Neural cell (in vitro differentiated cells): Measurements from ENCODE around the gene JMJD6. TPM values are rescaled to one million over a fixed set of nuclear protein-coding genes. Genes with fewer than 3 reads are reported as not detected.
A peak's percentile ranks its signal among the peaks of the same experiment; 100 is the strongest.

Experiments used
- H2AFZ ChIP-seq: fragments of 200-600, 300-800 bp; sonication (generic), shearing (Covaris generic); 2 replicates; pipeline ENCODE4 v1.6.0; 2014; ENCODE audit warnings: low read depth, mild to moderate bottlenecking, antibody characterized with exemption, low read length, moderate library complexity
- H3F3A ChIP-seq: fragments of 200-600 bp; shearing (Covaris generic); 2 replicates; pipeline ENCODE4 v1.6.1; 2016; ENCODE audit warnings: mild to moderate bottlenecking, moderate library complexity, mixed read lengths, antibody characterized with exemption, low read length; ENCODE audit not compliant: insufficient read depth, poor library complexity, severe bottlenecking
- H3K27ac ChIP-seq: fragments of 200-600, 300-800 bp; sonication (generic), shearing (Covaris generic); 2 replicates; pipeline ENCODE4 v1.5.1; 2014; ENCODE audit warnings: mild to moderate bottlenecking, low read length, moderate library complexity
- H3K27me3 ChIP-seq: fragments of 300-800, 200-600 bp; sonication (generic), shearing (Covaris generic); 2 replicates; pipeline ENCODE4 v1.6.0; 2014; ENCODE audit warnings: mild to moderate bottlenecking, low read depth, low read length, moderate library complexity; ENCODE audit not compliant: insufficient read depth
- H3K36me3 ChIP-seq: fragments of 300-800, 200-600 bp; sonication (generic), shearing (Covaris generic); 2 replicates; pipeline ENCODE4 v1.5.1; 2014; ENCODE audit warnings: mild to moderate bottlenecking, antibody characterized with exemption, low read length, moderate library complexity; ENCODE audit not compliant: insufficient read depth
- H3K4me2 ChIP-seq: fragments of 300-800, 200-600 bp; sonication (generic), shearing (Covaris generic); 2 replicates; pipeline ENCODE4 v1.6.0; 2014; ENCODE audit warnings: mild to moderate bottlenecking, low read length
- H3K4me3 ChIP-seq: fragments of 300-800, 200-600 bp; sonication (generic), shearing (Covaris generic); 2 replicates; pipeline ENCODE4 v1.5.1; 2014; ENCODE audit warnings: mild to moderate bottlenecking, low read length, moderate library complexity
- H3K79me2 ChIP-seq: fragments of 200-600 bp; shearing (Covaris generic); replicated peaks from 2 replicates; pipeline ENCODE4 v1.6.0; 2014; ENCODE audit warnings: mild to moderate bottlenecking, low read length, moderate library complexity; ENCODE audit not compliant: insufficient read depth
- H3K9ac ChIP-seq: fragments of 300-800, 200-600 bp; sonication (generic), shearing (Covaris generic); 2 replicates; pipeline ENCODE4 v1.6.1; 2016; ENCODE audit warnings: mild to moderate bottlenecking, low read length, mixed read lengths
- H3K9me2 ChIP-seq: fragments of 200-600 bp; shearing (Covaris generic); 2 replicates; pipeline ENCODE4 v1.6.1; 2016; ENCODE audit warnings: mild to moderate bottlenecking, low read length, mixed read lengths; ENCODE audit not compliant: insufficient read depth
- H3K9me3 ChIP-seq: fragments of 200-600, 300-800 bp; sonication (generic), shearing (Covaris generic); 2 replicates; pipeline ENCODE4 v1.6.1; 2016; ENCODE audit warnings: mild to moderate bottlenecking, mixed run types, low read length, moderate library complexity, mixed read lengths
- H4K20me1 ChIP-seq: fragments of 200-600 bp; shearing (Covaris generic); 2 replicates; pipeline ENCODE4 v1.6.1; 2016; ENCODE audit warnings: mild to moderate bottlenecking, mixed run types; ENCODE audit not compliant: insufficient read depth
- EP300 ChIP-seq: fragments of 450-650 bp; conservative IDR thresholded peaks from 2 replicates; pipeline ENCODE4 v1.6.1; 2014; ENCODE audit warnings: antibody characterized with exemption, mild to moderate bottlenecking, moderate library complexity; ENCODE audit not compliant: poor library complexity, severe bottlenecking
- EZH2 ChIP-seq: fragments of 200-600, 300-800 bp; shearing (Covaris generic), sonication (generic); IDR thresholded peaks from 2 replicates; pipeline ENCODE4 v1.6.1; 2014; ENCODE audit warnings: antibody characterized with exemption, low read length, borderline replicate concordance, mild to moderate bottlenecking; ENCODE audit not compliant: insufficient read depth, poor library complexity, severe bottlenecking
- MXI1 ChIP-seq: fragments of 450-650 bp; conservative IDR thresholded peaks from 2 replicates; pipeline ENCODE4 v1.6.1; 2014; ENCODE audit warnings: antibody characterized with exemption, mild to moderate bottlenecking; ENCODE audit not compliant: poor library complexity, severe bottlenecking
- POLR2AphosphoS5 ChIP-seq: IDR thresholded peaks from 2 replicates; pipeline ENCODE4 v1.6.1; 2012
- RAD21 ChIP-seq: fragments of 450-650 bp; conservative IDR thresholded peaks from 2 replicates; pipeline ENCODE4 v1.6.1; 2014; ENCODE audit warnings: antibody characterized with exemption, mild to moderate bottlenecking, moderate library complexity
- SMC3 ChIP-seq: fragments of 450-650 bp; conservative IDR thresholded peaks from 2 replicates; pipeline ENCODE4 v1.6.1; 2014; ENCODE audit warnings: antibody characterized with exemption, mild to moderate bottlenecking, moderate library complexity; ENCODE audit not compliant: poor library complexity
- TAF1 ChIP-seq: IDR thresholded peaks from 2 replicates; pipeline ENCODE4 v1.6.1; 2012; ENCODE audit warnings: low read depth
- polyA plus RNA-seq: library from polyadenylated mRNA; depleted of rRNA; stranded (reverse); fragments of >200 nt; gene quantifications from 2 replicates; pipeline ENCODE4 v1.2.3, GENCODE V29; 2014
- TF ChIP-seq, protein P1 (sequence below): fragments of 450-650 bp; IDR thresholded peaks from 2 replicates; pipeline ENCODE4 v1.5.1; 2014; ENCODE audit warnings: antibody characterized with exemption, mild to moderate bottlenecking, moderate library complexity; ENCODE audit not compliant: poor library complexity, severe bottlenecking
- TF ChIP-seq, protein P2 (sequence below): IDR thresholded peaks from 2 replicates; pipeline ENCODE4 v1.6.1; 2012; ENCODE audit warnings: borderline replicate concordance

The JMJD6 gene
- polyA plus RNA-seq, 1 donor from 2014 or later: 21.7 TPM

DNA sequence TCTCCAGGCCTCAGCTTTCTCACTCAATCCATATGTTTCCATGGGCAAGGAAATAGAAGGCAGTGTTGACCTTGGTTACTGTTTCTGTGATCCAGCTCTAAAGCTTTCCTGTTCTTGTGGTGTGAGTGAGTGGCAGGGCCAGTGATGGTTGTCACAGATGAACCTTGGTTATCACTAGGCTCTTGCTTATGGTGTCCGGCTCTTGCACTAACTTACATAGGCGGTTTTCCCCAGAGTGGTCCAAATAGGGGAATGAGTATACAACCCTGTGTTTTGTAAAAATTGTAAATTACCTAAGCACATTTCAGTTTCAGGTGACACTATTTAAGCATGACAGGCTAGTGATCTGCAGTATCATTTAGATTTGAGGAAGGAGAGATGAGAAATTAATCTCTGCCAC is 18.3 kb upstream of the JMJD6 start:
- Histone ChIP-seq H3F3A (no peaks in the 10 kb centered on the region), H3K79me2 (no peaks in the 10 kb centered on the region), H3K27me3 (no peaks in the 10 kb centered on the region), H3K9ac (no peak overlapping the region), H3K9me2 (no peaks in the 10 kb centered on the region), H3K36me3 (peaks cover 24% of the 10 kb centered on the region), H3K27ac (no peak overlapping the region), H3K9me3 (no peaks in the 10 kb centered on the region), H4K20me1 (no peaks in the 10 kb centered on the region), H3K4me2 (no peak overlapping the region), H2AFZ (no peak overlapping the region), H3K4me3 (no peak overlapping the region)
- TF ChIP-seq RAD21: no peak
- TF ChIP-seq EP300: no peak
- no peak for TF ChIP-seq MXI1
- no peak for TF ChIP-seq SMC3
- no peak for TF ChIP-seq TAF1
- TF ChIP-seq POLR2AphosphoS5: no peak
- TF ChIP-seq, protein P1, sequence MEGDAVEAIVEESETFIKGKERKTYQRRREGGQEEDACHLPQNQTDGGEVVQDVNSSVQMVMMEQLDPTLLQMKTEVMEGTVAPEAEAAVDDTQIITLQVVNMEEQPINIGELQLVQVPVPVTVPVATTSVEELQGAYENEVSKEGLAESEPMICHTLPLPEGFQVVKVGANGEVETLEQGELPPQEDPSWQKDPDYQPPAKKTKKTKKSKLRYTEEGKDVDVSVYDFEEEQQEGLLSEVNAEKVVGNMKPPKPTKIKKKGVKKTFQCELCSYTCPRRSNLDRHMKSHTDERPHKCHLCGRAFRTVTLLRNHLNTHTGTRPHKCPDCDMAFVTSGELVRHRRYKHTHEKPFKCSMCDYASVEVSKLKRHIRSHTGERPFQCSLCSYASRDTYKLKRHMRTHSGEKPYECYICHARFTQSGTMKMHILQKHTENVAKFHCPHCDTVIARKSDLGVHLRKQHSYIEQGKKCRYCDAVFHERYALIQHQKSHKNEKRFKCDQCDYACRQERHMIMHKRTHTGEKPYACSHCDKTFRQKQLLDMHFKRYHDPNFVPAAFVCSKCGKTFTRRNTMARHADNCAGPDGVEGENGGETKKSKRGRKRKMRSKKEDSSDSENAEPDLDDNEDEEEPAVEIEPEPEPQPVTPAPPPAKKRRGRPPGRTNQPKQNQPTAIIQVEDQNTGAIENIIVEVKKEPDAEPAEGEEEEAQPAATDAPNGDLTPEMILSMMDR: no peak

DNA sequence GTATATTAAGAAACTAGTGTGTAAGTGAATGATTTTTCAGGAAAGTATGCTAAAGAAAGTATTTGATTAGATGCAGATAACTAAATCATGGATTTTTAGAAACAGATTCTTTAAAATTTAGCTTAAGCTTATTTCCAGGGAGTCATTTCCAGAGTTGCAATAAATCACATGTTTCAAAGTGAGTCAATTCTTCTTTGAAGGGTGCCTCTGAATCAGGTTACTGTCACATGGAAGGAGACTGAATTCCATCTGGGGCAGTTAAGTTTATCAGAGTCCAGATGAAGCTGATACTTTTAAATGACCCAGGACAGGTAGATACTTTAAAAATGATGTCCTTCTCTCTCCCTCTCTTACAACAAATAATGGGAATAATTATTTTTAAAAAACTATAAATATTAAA is 16.6 kb upstream of the JMJD6 start:
- no peak overlapping the region for H3K9ac ChIP-seq
- TF ChIP-seq, protein P1: no peak
- no peak for TF ChIP-seq POLR2AphosphoS5
- no peak for TF ChIP-seq RAD21
- no peak for TF ChIP-seq EZH2
- no peaks in the 10 kb centered on the region for H3K9me3 ChIP-seq
- no peak overlapping the region for H3K27ac ChIP-seq
- no peak overlapping the region for H3K4me3 ChIP-seq
- H3K27me3 ChIP-seq: no peaks in the 10 kb centered on the region
- H3K79me2 ChIP-seq: peaks cover 15% of the 10 kb centered on the region
- H3K9me2 ChIP-seq: no peaks in the 10 kb centered on the region
- no peak overlapping the region for H3K4me2 ChIP-seq
- no peaks in the 10 kb centered on the region for H3F3A ChIP-seq
- no peak overlapping the region for H2AFZ ChIP-seq
- H4K20me1 ChIP-seq: no peaks in the 10 kb centered on the region
- H3K36me3 ChIP-seq: peaks cover 24% of the 10 kb centered on the region

DNA sequence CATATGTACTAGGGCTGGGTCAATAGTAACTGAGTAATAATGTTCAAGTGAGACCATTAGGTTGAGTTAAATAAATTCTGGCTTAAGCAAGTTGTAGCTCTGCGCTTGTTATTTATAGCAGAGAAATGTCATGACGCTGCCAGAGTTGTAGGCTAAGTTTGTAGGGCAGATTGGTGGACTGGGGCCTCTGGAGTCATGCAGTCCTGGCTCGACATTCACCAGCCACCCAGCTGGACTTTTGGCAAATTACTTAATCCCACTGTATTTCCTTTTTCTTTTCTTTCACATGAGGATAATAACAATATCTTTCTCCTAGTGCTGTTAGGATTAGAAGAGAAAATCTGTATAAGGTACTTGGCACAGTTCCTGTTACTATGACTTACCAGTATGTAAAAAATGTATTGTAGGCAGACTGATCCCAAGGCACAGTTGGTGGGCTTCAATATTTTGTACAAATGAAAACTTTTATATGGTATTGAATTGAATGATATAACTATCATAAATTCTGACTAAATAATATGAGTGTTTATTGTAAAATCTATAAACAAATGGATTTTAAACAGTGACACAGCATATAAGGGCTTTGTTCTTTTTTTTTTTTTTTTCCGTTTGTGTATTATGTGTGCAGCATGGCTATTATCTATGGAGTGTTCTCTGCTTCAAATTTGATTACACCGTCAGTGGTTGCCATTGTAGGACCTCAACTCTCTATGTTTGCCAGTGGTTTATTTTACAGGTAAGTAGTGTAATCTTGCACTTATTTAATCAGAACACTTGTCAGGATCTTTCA is 14.1 kb upstream of the JMJD6 start:
- no peak overlapping the region for H3K27ac ChIP-seq
- H3F3A ChIP-seq: no peaks in the 10 kb centered on the region
- H3K9me2 ChIP-seq: no peaks in the 10 kb centered on the region
- peaks cover 24% of the 10 kb centered on the region for H3K36me3 ChIP-seq
- no peak for TF ChIP-seq TAF1
- no peak for TF ChIP-seq MXI1
- TF ChIP-seq, protein P2, sequence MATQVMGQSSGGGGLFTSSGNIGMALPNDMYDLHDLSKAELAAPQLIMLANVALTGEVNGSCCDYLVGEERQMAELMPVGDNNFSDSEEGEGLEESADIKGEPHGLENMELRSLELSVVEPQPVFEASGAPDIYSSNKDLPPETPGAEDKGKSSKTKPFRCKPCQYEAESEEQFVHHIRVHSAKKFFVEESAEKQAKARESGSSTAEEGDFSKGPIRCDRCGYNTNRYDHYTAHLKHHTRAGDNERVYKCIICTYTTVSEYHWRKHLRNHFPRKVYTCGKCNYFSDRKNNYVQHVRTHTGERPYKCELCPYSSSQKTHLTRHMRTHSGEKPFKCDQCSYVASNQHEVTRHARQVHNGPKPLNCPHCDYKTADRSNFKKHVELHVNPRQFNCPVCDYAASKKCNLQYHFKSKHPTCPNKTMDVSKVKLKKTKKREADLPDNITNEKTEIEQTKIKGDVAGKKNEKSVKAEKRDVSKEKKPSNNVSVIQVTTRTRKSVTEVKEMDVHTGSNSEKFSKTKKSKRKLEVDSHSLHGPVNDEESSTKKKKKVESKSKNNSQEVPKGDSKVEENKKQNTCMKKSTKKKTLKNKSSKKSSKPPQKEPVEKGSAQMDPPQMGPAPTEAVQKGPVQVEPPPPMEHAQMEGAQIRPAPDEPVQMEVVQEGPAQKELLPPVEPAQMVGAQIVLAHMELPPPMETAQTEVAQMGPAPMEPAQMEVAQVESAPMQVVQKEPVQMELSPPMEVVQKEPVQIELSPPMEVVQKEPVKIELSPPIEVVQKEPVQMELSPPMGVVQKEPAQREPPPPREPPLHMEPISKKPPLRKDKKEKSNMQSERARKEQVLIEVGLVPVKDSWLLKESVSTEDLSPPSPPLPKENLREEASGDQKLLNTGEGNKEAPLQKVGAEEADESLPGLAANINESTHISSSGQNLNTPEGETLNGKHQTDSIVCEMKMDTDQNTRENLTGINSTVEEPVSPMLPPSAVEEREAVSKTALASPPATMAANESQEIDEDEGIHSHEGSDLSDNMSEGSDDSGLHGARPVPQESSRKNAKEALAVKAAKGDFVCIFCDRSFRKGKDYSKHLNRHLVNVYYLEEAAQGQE: no peak
- TF ChIP-seq POLR2AphosphoS5: no peak
- TF ChIP-seq, protein P1: no peak
- no peak for TF ChIP-seq EZH2
- no peak for TF ChIP-seq EP300
- no peak for TF ChIP-seq RAD21
- no peak for TF ChIP-seq SMC3
- H4K20me1 ChIP-seq: peaks cover 3% of the 10 kb centered on the region
- H3K4me3 ChIP-seq: peak overlapping the region; percentile 93
- no peaks in the 10 kb centered on the region for H3K27me3 ChIP-seq
- no peak overlapping the region for H3K4me2 ChIP-seq
- no peak overlapping the region for H3K9ac ChIP-seq
- H3K79me2 ChIP-seq: peaks cover 22% of the 10 kb centered on the region
- no peaks in the 10 kb centered on the region for H3K9me3 ChIP-seq
- no peak overlapping the region for H2AFZ ChIP-seq
